ENCODE results near the gene PARP1. TPM values are rescaled to one million over a fixed set of nuclear protein-coding genes. Genes with fewer than 3 reads are reported as not detected.

The PARP1 gene
- total RNA-seq, 4 donors from 2014 or later = 77.4 to 147 (median 95.6) TPM

GRCh38 chr1:226406401-226406881 is 1.5 kb downstream of the PARP1 start:
- ATAC-seq = no peak
- WGBS, 2 donors (ENCODE audit: low coverage in 1 of 2) = 23 to 25% methylated on average over 6 to 10 of the region's 10 CpGs
- Histone ChIP-seq H3K4me1 (peaks cover 6 to 63% (median 47%) of the 10 kb centered on the region in 3 donors), H3K27me3 (no peaks in the 10 kb centered on the region), H3K4me3 (peak overlapping the region; percentile 51 to 90), H3K9me3 (no peaks in the 10 kb centered on the region), H3K36me3 (peaks cover 0 to 8% of the 10 kb centered on the region in 2 donors), H3K27ac (peak overlapping the region; percentile 60 to 93 (median 92))
- TF ChIP-seq POLR2AphosphoS5 (IDR thresholded peaks at IDR 0.05) (peak; percentile 59), EP300 (IDR thresholded peaks at IDR 0.05) (no peak), POLR2A (IDR thresholded peaks at IDR 0.05) (no peak)
- TF ChIP-seq, protein P1, sequence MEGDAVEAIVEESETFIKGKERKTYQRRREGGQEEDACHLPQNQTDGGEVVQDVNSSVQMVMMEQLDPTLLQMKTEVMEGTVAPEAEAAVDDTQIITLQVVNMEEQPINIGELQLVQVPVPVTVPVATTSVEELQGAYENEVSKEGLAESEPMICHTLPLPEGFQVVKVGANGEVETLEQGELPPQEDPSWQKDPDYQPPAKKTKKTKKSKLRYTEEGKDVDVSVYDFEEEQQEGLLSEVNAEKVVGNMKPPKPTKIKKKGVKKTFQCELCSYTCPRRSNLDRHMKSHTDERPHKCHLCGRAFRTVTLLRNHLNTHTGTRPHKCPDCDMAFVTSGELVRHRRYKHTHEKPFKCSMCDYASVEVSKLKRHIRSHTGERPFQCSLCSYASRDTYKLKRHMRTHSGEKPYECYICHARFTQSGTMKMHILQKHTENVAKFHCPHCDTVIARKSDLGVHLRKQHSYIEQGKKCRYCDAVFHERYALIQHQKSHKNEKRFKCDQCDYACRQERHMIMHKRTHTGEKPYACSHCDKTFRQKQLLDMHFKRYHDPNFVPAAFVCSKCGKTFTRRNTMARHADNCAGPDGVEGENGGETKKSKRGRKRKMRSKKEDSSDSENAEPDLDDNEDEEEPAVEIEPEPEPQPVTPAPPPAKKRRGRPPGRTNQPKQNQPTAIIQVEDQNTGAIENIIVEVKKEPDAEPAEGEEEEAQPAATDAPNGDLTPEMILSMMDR (IDR thresholded peaks at IDR 0.05) = no peak

- WGBS, 2 donors (ENCODE audit: low coverage in 1 of 2) = 64 to 86% methylated on average over 10 of the region's 16 CpGs
- Histone ChIP-seq H3K27ac (peak overlapping the region in 3 of 4 donors; percentile 91 to 93 (median 92)), H3K9me3 (no peaks in the 10 kb centered on the region), H3K4me1 (peaks cover 6 to 72% (median 55%) of the 10 kb centered on the region in 3 donors), H3K4me3 (peak overlapping the region in 1 of 2 donors; percentile 7), H3K36me3 (peaks cover 0 to 16% of the 10 kb centered on the region in 2 donors), H3K27me3 (no peaks in the 10 kb centered on the region)
- TF ChIP-seq POLR2AphosphoS5 (IDR thresholded peaks at IDR 0.05) (no peak), POLR2A (IDR thresholded peaks at IDR 0.05) (no peak), EP300 (IDR thresholded peaks at IDR 0.05) (no peak)
- TF ChIP-seq, protein P1 (IDR thresholded peaks at IDR 0.05) = no peak
- no peak for ATAC-seq
Observed at GRCh38 chr1:226405411-226405988, 2.4 kb downstream of the PARP1 start.

- 67% methylated on average over 1 of the region's 2 CpGs; no CpG with 5 or more reads in 1 of the 2 donors for WGBS, 2 donors (ENCODE audit: low coverage in 1 of 2)
- H3K36me3 ChIP-seq = peaks cover 0 to 21% of the 10 kb centered on the region in 2 donors
- H3K27ac ChIP-seq = peak overlapping the region in 3 of 4 donors; percentile 57 to 93 (median 92)
- no peak for ATAC-seq
- peaks cover 6 to 78% (median 57%) of the 10 kb centered on the region in 3 donors for H3K4me1 ChIP-seq
- H3K9me3 ChIP-seq = no peaks in the 10 kb centered on the region
- H3K4me3 ChIP-seq = no peak overlapping the region
- no peak for TF ChIP-seq POLR2AphosphoS5 (IDR thresholded peaks at IDR 0.05)
- TF ChIP-seq EP300 (IDR thresholded peaks at IDR 0.05) = no peak
- TF ChIP-seq POLR2A (IDR thresholded peaks at IDR 0.05) = no peak
- TF ChIP-seq, protein P1 (IDR thresholded peaks at IDR 0.05) = no peak
- no peaks in the 10 kb centered on the region for H3K27me3 ChIP-seq
Observed at GRCh38 chr1:226404904-226405222, 3.0 kb downstream of the PARP1 start.

DNA sequence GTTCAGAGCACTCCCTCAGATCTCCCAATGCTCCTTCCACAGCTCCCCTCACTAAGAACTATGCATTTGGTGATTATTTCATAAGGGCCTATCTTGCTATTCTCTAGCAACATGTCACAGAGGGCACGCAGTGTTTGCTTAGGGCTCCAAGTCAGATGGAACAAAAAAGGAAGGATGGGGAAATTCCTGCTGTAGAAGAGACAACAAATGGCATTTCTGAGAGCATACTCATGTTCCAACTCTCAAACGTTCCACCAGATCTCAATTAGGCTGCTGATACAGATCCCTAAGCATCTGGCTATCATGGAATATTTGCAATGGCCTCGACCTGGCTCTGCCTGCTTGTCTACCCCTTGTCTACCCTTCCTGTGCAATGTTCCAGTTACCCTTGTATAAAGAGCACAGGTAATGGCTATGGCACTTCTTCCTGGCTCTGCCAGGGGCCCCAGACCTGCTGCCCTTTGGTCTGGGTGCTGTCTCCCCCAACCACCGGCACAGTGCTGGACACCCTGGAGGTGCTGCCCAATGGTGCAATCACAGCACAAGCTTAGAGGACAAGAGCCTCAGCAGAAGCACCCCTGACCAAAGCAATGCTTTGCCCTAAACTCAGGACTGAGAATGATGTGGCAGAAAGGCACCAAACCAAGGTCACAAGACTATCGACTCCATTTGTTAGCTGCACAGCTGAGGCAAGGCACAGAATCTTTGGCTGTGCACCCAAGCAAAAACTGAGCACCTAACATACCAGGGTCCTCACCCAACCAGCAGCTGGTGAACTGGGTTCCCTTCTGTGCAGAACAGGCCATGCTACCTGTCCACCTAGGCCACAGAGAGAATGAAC is 3.6 kb downstream of the PARP1 start:
- no peak for ATAC-seq
- no peaks in the 10 kb centered on the region for H3K9me3 ChIP-seq
- no peaks in the 10 kb centered on the region for H3K27me3 ChIP-seq
- peak overlapping the region in 3 of 4 donors; percentile 51 to 93 (median 92) for H3K27ac ChIP-seq
- H3K4me1 ChIP-seq = peaks cover 6 to 84% (median 57%) of the 10 kb centered on the region in 3 donors
- peaks cover 0 to 27% of the 10 kb centered on the region in 2 donors for H3K36me3 ChIP-seq
- TF ChIP-seq EP300 (IDR thresholded peaks at IDR 0.05) (no peak), POLR2A (IDR thresholded peaks at IDR 0.05) (no peak), POLR2AphosphoS5 (IDR thresholded peaks at IDR 0.05) (no peak)
- TF ChIP-seq, protein P1 (IDR thresholded peaks at IDR 0.05) = no peak
- no peak overlapping the region for H3K4me3 ChIP-seq
- WGBS, 2 donors (ENCODE audit: low coverage in 1 of 2) = 20 to 34% methylated on average over 3 of the region's 5 CpGs
